Endothelial cell of umbilical vein (primary cell): ENCODE data around the gene NPHS1. TPM values are rescaled to one million over a fixed set of nuclear protein-coding genes. Genes with fewer than 3 reads are reported as not detected.

Experiments used
- BruUV-seq: library from RNA; stranded (reverse); fragments of 400-500 nt; replicated peaks from 2 replicates; lab custom pipeline; 2021; lab: Mats Ljungman, UMichigan
- CTCF ChIA-PET: fragments of 300-600, 350-600 bp; sonication (Branson Sonifier 250); formaldehyde crosslinking; loops from one replicate; lab custom pipeline; 2021; ENCODE audit warnings: antibody characterized with exemption, inconsistent platforms; lab: Charles Lee
- POLR2A ChIA-PET: fragments of 300-600, 350-600 bp; sonication (Branson Sonifier 250); formaldehyde crosslinking; loops from one replicate; lab custom pipeline; 2021; ENCODE audit warnings: antibody characterized with exemption, inconsistent platforms; lab: Charles Lee
- DNase-seq: peaks from one replicate; pipeline ENCODE4 v3.0.0-alpha.2; 2011; ENCODE audit warnings: low read depth, low spot score
- FAIRE-seq: peaks from 2 replicates; lab custom pipeline; 2011; peaks lifted over from hg19 to GRCh38; lab: Jason Lieb, UNC
- H2AFZ ChIP-seq: 2 replicates; pipeline ENCODE4 v1.6.0; 2012; ENCODE audit warnings: low read depth, low read length, control low read depth, inconsistent platforms
- H3K27ac ChIP-seq: 2 replicates; pipeline ENCODE4 v1.5.1; 2011; ENCODE audit warnings: low read depth, mild to moderate bottlenecking, control low read depth, low read length, moderate library complexity; ENCODE audit not compliant: insufficient read depth
- H3K27me3 ChIP-seq, 2 experiments: 2 replicates each; pipeline versions ENCODE4 v1.6.0 to v1.6.1; 2011; ENCODE audit warnings: low read length in 2 of 2, mixed read lengths in 1 of 2; ENCODE audit not compliant: control insufficient read depth in 2 of 2, insufficient read depth in 2 of 2
- H3K36me3 ChIP-seq, 2 experiments: 2 replicates in 1 of 2; 3 replicates in 1 of 2; pipeline ENCODE4 v1.5.1; 2011; ENCODE audit warnings: low read length in 2 of 2, mild to moderate bottlenecking in 1 of 2, moderate library complexity in 1 of 2; ENCODE audit not compliant: control insufficient read depth in 2 of 2, insufficient read depth in 2 of 2; ENCODE audit errors: extremely low read depth in 1 of 2
- H3K4me1 ChIP-seq: 3 replicates; pipeline ENCODE4 v1.5.1; 2011; ENCODE audit warnings: mild to moderate bottlenecking, low read length; ENCODE audit not compliant: control insufficient read depth, insufficient read depth; ENCODE audit errors: extremely low read depth
- H3K4me2 ChIP-seq: 2 replicates; pipeline ENCODE4 v1.6.1; 2011; ENCODE audit warnings: low read length, control low read depth, mixed read lengths; ENCODE audit not compliant: insufficient read depth
- H3K4me3 ChIP-seq, 3 experiments: fragments of 200-600 bp in 1 of 3; sonication (generic), shearing (Covaris generic) in 1 of 3; replicated peaks in 1 of 3; 2 replicates each; pipeline ENCODE4 v1.5.1; 2011 to 2016; ENCODE audit warnings: control low read depth in 3 of 3, low read length in 3 of 3, mild to moderate bottlenecking in 2 of 3, inconsistent platforms in 1 of 3, low read depth in 1 of 3, moderate library complexity in 1 of 3; ENCODE audit not compliant: insufficient read depth in 1 of 3
- H3K79me2 ChIP-seq: 2 replicates; pipeline ENCODE4 v1.6.0; 2012; ENCODE audit warnings: low read length, inconsistent platforms; ENCODE audit not compliant: control insufficient read depth, insufficient read depth
- H3K9ac ChIP-seq: replicated peaks from 2 replicates; pipeline ENCODE3; 2011; ENCODE audit warnings: low read length, control low read depth; ENCODE audit not compliant: insufficient read depth; ENCODE audit errors: extremely low read depth
- H3K9me1 ChIP-seq: replicated peaks from 3 replicates; pipeline ENCODE4 v1.6.0; 2011; ENCODE audit warnings: mild to moderate bottlenecking, low read length; ENCODE audit not compliant: control insufficient read depth, insufficient read depth; ENCODE audit errors: extremely low read depth
- H3K9me3 ChIP-seq: replicated peaks from 2 replicates; pipeline ENCODE4 v1.5.1; 2012; ENCODE audit warnings: low read length, inconsistent platforms; ENCODE audit not compliant: control insufficient read depth, insufficient read depth
- H4K20me1 ChIP-seq: replicated peaks from 2 replicates; pipeline ENCODE3; 2011; ENCODE audit warnings: mild to moderate bottlenecking, low read length; ENCODE audit not compliant: control insufficient read depth, insufficient read depth; ENCODE audit errors: extremely low read depth
- CTCF ChIP-seq, 2 donors: IDR thresholded peaks; 1 replicate in 1 of 2; 2 replicates in 1 of 2; pipeline ENCODE4 v1.5.1; 2011; ENCODE audit warnings: low read length in 2 of 2, mild to moderate bottlenecking in 2 of 2, moderate library complexity in 2 of 2, control low read depth in 1 of 2, inconsistent platforms in 1 of 2, low read depth in 1 of 2; ENCODE audit not compliant: insufficient read depth in 1 of 2; ENCODE audit errors: extremely low read depth in 1 of 2
- EZH2 ChIP-seq: IDR thresholded peaks from 2 replicates; pipeline ENCODE4 v1.6.1; 2012; ENCODE audit warnings: borderline replicate concordance, low read depth, mild to moderate bottlenecking, moderate library complexity, low read length, inconsistent platforms; ENCODE audit not compliant: severe bottlenecking
- FOS ChIP-seq: IDR thresholded peaks from 2 replicates; pipeline ENCODE4 v1.6.1; 2011; ENCODE audit warnings: mild to moderate bottlenecking, low read length, moderate library complexity, borderline replicate concordance; ENCODE audit not compliant: insufficient read depth
- GATA2 ChIP-seq: IDR thresholded peaks from 2 replicates; pipeline ENCODE4 v1.7.0; 2011; ENCODE audit warnings: low read depth, mild to moderate bottlenecking, moderate library complexity, mixed read lengths, low read length; ENCODE audit not compliant: insufficient read length, insufficient read depth
- JUN ChIP-seq: IDR thresholded peaks from 2 replicates; pipeline ENCODE4 v1.6.1; 2011; ENCODE audit warnings: borderline replicate concordance, low read depth; ENCODE audit not compliant: insufficient read length, insufficient read depth
- MAX ChIP-seq: IDR thresholded peaks from 2 replicates; pipeline ENCODE4 v1.6.1; 2011; ENCODE audit not compliant: insufficient read depth, insufficient read length
- MYC ChIP-seq: IDR thresholded peaks from one replicate; pipeline ENCODE4 v1.6.1; 2011; ENCODE audit warnings: mild to moderate bottlenecking, low read depth, low read length
- POLR2A ChIP-seq: IDR thresholded peaks from 2 replicates; pipeline ENCODE4 v1.6.1; 2012; ENCODE audit warnings: low read depth, mild to moderate bottlenecking, control low read depth, low read length
- POLR2AphosphoS5 ChIP-seq: IDR thresholded peaks from 2 replicates; pipeline ENCODE4 v1.6.1; 2012; ENCODE audit warnings: low read depth, mild to moderate bottlenecking, control low read depth, low read length, moderate library complexity; ENCODE audit not compliant: insufficient read depth
- dilution Hi-C: fragments of 300-500 bp; cut with MboI; formaldehyde crosslinking; loops from one replicate; pipeline ENCODE4 v1.15.0; 2019; ENCODE audit warnings: low sequenced_read_pairs; ENCODE audit not compliant: extremely low pct_ligation_motif_present
- intact Hi-C: fragments of 100-400 bp; cut with micrococcal nuclease; formaldehyde crosslinking; loops from one replicate; pipeline ENCODE4 v1.10.0; 2022
- polyA plus RNA-seq, 4 experiments: library from polyadenylated mRNA; depleted of rRNA in 3 of 4; stranded (reverse) in 3 of 4; unstranded in 1 of 4; fragments of >200 nt; gene quantifications; 2 replicates each; pipeline versions ENCODE4 v1.2.1 to v1.2.3, GENCODE V29; 2011 to 2012; ENCODE audit warnings: missing spikeins in 1 of 4
- total RNA-seq: library from RNA; stranded (reverse); gene quantifications from 2 replicates; pipeline ENCODE4 v1.2.3, GENCODE V29; 2021

Gene NPHS1
- total and polyA plus RNA-seq, 2 donors (not counting 3 experiments of a cell fraction or from before 2014, with no cell fraction given): not detected

- Histone ChIP-seq H3K9ac (no peak overlapping the region), H3K9me3 (no peaks in the 10 kb centered on the region), H3K27ac (no peak overlapping the region), H4K20me1 (no peaks in the 10 kb centered on the region), H3K27me3 (peaks cover 20 to 28% of the 10 kb centered on the region in 2 experiments), H3K4me3 (no peak overlapping the region), H3K9me1 (no peaks in the 10 kb centered on the region), H3K79me2 (no peaks in the 10 kb centered on the region), H3K36me3 (no peaks in the 10 kb centered on the region), H3K4me2 (no peak overlapping the region), H2AFZ (no peak overlapping the region), H3K4me1 (no peaks in the 10 kb centered on the region)
- POLR2A ChIA-PET: no interaction called here
- CTCF ChIA-PET: no interaction called here
- dilution Hi-C loops (no loop called here), intact Hi-C loops (no loop called here)
- no peak for TF ChIP-seq POLR2AphosphoS5
- TF ChIP-seq FOS: no peak
- no peak for TF ChIP-seq GATA2
- no peak for TF ChIP-seq MYC
- no peak for TF ChIP-seq JUN
- TF ChIP-seq EZH2: no peak
- TF ChIP-seq MAX: no peak
- no peak for TF ChIP-seq CTCF (IDR thresholded peaks at IDR 0.05; ENCODE audit: extremely low read depth in 1 of 2, insufficient read depth in 1 of 2, low read depth in 1 of 2, low read length in 2 of 2)
- TF ChIP-seq POLR2A: no peak
- DNase-seq: no peak
- FAIRE-seq: no peak
- no TSS peak for BruUV-seq
Observed at GRCh38 chr19:35848486-35848885, 3.8 kb downstream of the NPHS1 start.
